Keratinocyte (primary cell): ENCODE results near the gene GDPD4. TPM values are rescaled to one million over a fixed set of nuclear protein-coding genes. Genes with fewer than 3 reads are reported as not detected.

ENCODE experiments used
- DNase-seq: peaks from one replicate; pipeline ENCODE4 v3.0.0-alpha.2; 2011; ENCODE audit warnings: low read depth, missing footprints, low spot score
- FAIRE-seq: peaks from 2 replicates; lab custom pipeline; 2011; peaks lifted over from hg19 to GRCh38; lab: Jason Lieb, UNC
- H2AFZ ChIP-seq: 2 replicates; pipeline ENCODE4 v1.6.0; 2012; ENCODE audit warnings: low read length, control low read depth, inconsistent platforms; ENCODE audit not compliant: control insufficient read depth
- H3K27ac ChIP-seq: 2 replicates; pipeline ENCODE4 v1.5.1; 2011; ENCODE audit warnings: low read length; ENCODE audit not compliant: control insufficient read depth, insufficient read depth
- H3K27me3 ChIP-seq: 3 replicates; pipeline ENCODE4 v1.6.0; 2011; ENCODE audit warnings: low read length; ENCODE audit not compliant: control insufficient read depth, insufficient read depth; ENCODE audit errors: extremely low read depth
- H3K36me3 ChIP-seq, 2 experiments: 2 replicates in 1 of 2; 3 replicates in 1 of 2; pipeline ENCODE4 v1.5.1; 2011; ENCODE audit warnings: low read length in 2 of 2, mild to moderate bottlenecking in 1 of 2; ENCODE audit not compliant: control insufficient read depth in 2 of 2, insufficient read depth in 2 of 2; ENCODE audit errors: extremely low read depth in 1 of 2
- H3K4me1 ChIP-seq: 3 replicates; pipeline ENCODE4 v1.5.1; 2011; ENCODE audit warnings: low read length; ENCODE audit not compliant: control insufficient read depth, insufficient read depth; ENCODE audit errors: extremely low read depth
- H3K4me2 ChIP-seq: 3 replicates; pipeline ENCODE4 v1.6.0; 2011; ENCODE audit warnings: low read depth, low read length; ENCODE audit not compliant: control insufficient read depth, insufficient read depth; ENCODE audit errors: extremely low read depth
- H3K4me3 ChIP-seq, 3 experiments: fragments of 200-600 bp in 1 of 3; sonication (generic) in 1 of 3; 2 replicates in 2 of 3; 3 replicates in 1 of 3; pipeline ENCODE4 v1.5.1; 2011 to 2016; ENCODE audit warnings: low read length in 3 of 3, mild to moderate bottlenecking in 3 of 3, control low read depth in 2 of 3, inconsistent platforms in 1 of 3, low read depth in 1 of 3, mixed read lengths in 1 of 3, mixed run types in 1 of 3, moderate library complexity in 1 of 3; ENCODE audit not compliant: control insufficient read depth in 2 of 3, insufficient read depth in 2 of 3; ENCODE audit errors: extremely low read depth in 1 of 3
- H3K79me2 ChIP-seq: 2 replicates; pipeline ENCODE4 v1.6.0; 2012; ENCODE audit warnings: low read length; ENCODE audit not compliant: control insufficient read depth, insufficient read depth
- H3K9ac ChIP-seq: 3 replicates; pipeline ENCODE4 v1.6.0; 2011; ENCODE audit warnings: low read length; ENCODE audit not compliant: control insufficient read depth, insufficient read depth; ENCODE audit errors: extremely low read depth
- H3K9me1 ChIP-seq: 3 replicates; pipeline ENCODE4 v1.6.0; 2011; ENCODE audit warnings: low read length; ENCODE audit not compliant: control insufficient read depth, insufficient read depth; ENCODE audit errors: extremely low read depth
- H3K9me3 ChIP-seq: 2 replicates; pipeline ENCODE4 v1.5.1; 2012; ENCODE audit warnings: low read depth, low read length; ENCODE audit not compliant: control insufficient read depth
- H4K20me1 ChIP-seq: 3 replicates; pipeline ENCODE4 v1.6.0; 2011; ENCODE audit warnings: low read length; ENCODE audit not compliant: control insufficient read depth, insufficient read depth; ENCODE audit errors: extremely low read depth
- EZH2 ChIP-seq: IDR thresholded peaks from one replicate; pipeline ENCODE4 v1.6.1; 2012; ENCODE audit warnings: inconsistent platforms, mild to moderate bottlenecking, low read length, moderate library complexity
- dilution Hi-C: fragments of 300-500 bp; cut with MboI; formaldehyde crosslinking; loops from one replicate; pipeline ENCODE4 v1.7.0; 2020; ENCODE audit warnings: low sequenced_read_pairs; ENCODE audit not compliant: extremely low pct_ligation_motif_present
- polyA plus RNA-seq, 5 experiments: library from polyadenylated mRNA; depleted of rRNA in 3 of 5; stranded (reverse) in 3 of 5; stranded (forward) in 1 of 5; unstranded in 1 of 5; fragments of >200 nt; gene quantifications; 1 replicate in 1 of 5; 2 replicates in 3 of 5; 3 replicates in 1 of 5; pipeline versions ENCODE4 v1.2.1 to v1.2.3, GENCODE V29; 2011 to 2012; ENCODE audit warnings: missing spikeins in 2 of 5, low read depth in 1 of 5, low replicate concordance in 1 of 5
- TF ChIP-seq, protein P1 (sequence below), 3 experiments: IDR thresholded peaks in 1 of 3; conservative IDR thresholded peaks in 1 of 3; optimal IDR thresholded peaks in 1 of 3; 2 replicates in 2 of 3; 3 replicates in 1 of 3; pipeline versions ENCODE3 to v1.5.1; 2011; ENCODE audit warnings: low read length in 3 of 3, mild to moderate bottlenecking in 3 of 3, moderate library complexity in 2 of 3, control low read depth in 1 of 3, inconsistent platforms in 1 of 3; ENCODE audit not compliant: insufficient read depth in 2 of 3; ENCODE audit errors: extremely low read depth in 1 of 3

The GDPD4 gene
- polyA plus RNA-seq, 1 donor (not counting 4 experiments of a cell fraction or from before 2014, with no cell fraction given): not detected

DNA sequence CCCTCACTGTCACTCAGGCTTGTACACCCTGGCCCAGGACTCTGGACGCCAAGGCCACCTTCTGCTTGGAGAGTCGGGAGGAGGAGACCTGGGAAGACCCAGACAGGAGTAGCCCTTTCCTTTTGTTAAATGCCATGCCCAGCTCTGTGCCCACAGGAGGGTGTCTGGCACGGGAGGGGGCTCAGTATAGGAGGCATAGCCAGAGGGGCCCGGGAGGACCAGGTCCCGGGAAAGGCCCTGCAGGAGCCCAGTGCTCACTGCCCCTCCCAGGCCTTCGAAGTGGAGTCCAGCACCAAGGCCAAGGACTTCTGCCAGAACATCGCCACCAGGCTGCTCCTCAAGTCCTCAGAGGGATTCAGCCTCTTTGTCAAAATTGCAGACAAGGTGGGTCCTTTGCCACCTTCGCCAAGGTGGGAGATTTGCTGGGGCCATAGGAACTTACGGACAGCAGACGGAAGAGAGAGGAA is 94.4 kb downstream of the GDPD4 start:
- Histone ChIP-seq H3K27me3 (no peaks in the 10 kb centered on the region), H3K9me3 (no peaks in the 10 kb centered on the region), H3K9ac (no peak overlapping the region), H3K36me3 (no peaks in the 10 kb centered on the region), H3K4me3 (no peak overlapping the region), H3K4me1 (no peaks in the 10 kb centered on the region), H3K4me2 (no peak overlapping the region), H4K20me1 (no peaks in the 10 kb centered on the region), H3K27ac (no peak overlapping the region), H3K9me1 (no peaks in the 10 kb centered on the region), H3K79me2 (no peaks in the 10 kb centered on the region), H2AFZ (no peak overlapping the region)
- no peak for TF ChIP-seq EZH2
- TF ChIP-seq, protein P1, sequence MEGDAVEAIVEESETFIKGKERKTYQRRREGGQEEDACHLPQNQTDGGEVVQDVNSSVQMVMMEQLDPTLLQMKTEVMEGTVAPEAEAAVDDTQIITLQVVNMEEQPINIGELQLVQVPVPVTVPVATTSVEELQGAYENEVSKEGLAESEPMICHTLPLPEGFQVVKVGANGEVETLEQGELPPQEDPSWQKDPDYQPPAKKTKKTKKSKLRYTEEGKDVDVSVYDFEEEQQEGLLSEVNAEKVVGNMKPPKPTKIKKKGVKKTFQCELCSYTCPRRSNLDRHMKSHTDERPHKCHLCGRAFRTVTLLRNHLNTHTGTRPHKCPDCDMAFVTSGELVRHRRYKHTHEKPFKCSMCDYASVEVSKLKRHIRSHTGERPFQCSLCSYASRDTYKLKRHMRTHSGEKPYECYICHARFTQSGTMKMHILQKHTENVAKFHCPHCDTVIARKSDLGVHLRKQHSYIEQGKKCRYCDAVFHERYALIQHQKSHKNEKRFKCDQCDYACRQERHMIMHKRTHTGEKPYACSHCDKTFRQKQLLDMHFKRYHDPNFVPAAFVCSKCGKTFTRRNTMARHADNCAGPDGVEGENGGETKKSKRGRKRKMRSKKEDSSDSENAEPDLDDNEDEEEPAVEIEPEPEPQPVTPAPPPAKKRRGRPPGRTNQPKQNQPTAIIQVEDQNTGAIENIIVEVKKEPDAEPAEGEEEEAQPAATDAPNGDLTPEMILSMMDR (optimal IDR thresholded peaks at IDR 0.05 in 1 of 3, IDR thresholded peaks at IDR 0.05 in 1 of 3, conservative IDR thresholded peaks at IDR 0.05 in 1 of 3; ENCODE audit: extremely low read depth in 1 of 3, insufficient read depth in 2 of 3, low read length in 3 of 3): no peak
- dilution Hi-C loops: no loop called here
- no peak for DNase-seq
- FAIRE-seq: no peak

DNA sequence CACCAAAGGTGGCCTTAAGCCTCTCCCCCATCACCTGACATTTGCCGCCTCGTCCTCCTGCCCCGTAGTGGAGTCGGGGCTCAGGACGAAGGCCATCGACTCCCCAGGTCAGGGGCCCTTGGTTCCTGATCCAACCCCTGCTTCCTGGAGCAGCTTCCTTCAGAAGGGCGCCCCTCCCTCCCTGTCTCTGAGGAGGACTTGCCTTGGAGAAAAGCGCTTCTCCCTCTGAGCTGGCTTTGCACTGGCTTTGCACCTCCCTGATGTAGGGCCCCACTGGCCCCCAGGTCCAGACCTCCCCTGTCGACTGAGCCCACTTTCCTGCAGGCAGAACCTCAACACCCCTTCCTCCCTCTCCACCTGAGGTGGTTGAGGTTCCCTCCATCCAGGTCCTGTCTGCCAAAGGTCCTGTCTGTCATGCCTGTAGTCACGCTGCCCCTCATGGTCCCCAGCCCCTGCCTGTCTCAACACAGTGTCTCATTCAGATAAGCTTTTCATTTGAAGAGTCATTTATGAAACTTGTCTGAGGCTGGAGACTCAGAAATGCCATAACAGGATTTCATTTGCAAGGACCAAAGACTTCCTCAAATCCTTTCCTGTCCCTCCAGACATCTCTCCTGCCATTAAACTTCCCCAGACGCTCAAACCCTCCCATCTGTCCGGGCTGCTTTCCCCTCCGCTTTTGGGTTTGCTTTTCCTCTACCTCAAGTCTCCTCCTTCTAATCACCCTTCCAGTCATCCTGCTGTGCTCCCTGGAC is 95.0 kb downstream of the GDPD4 start:
- H3K4me2 ChIP-seq: no peak overlapping the region
- H3K9me1 ChIP-seq: no peaks in the 10 kb centered on the region
- H3K27ac ChIP-seq: no peak overlapping the region
- H4K20me1 ChIP-seq: no peaks in the 10 kb centered on the region
- H3K9me3 ChIP-seq: no peaks in the 10 kb centered on the region
- H3K4me1 ChIP-seq: no peaks in the 10 kb centered on the region
- no peak overlapping the region for H3K9ac ChIP-seq
- no peak for FAIRE-seq
- no peaks in the 10 kb centered on the region for H3K36me3 ChIP-seq
- H2AFZ ChIP-seq: no peak overlapping the region
- no peaks in the 10 kb centered on the region for H3K79me2 ChIP-seq
- H3K4me3 ChIP-seq: no peak overlapping the region
- no peaks in the 10 kb centered on the region for H3K27me3 ChIP-seq
- no peak for TF ChIP-seq EZH2
- TF ChIP-seq, protein P1 (optimal IDR thresholded peaks at IDR 0.05 in 1 of 3, IDR thresholded peaks at IDR 0.05 in 1 of 3, conservative IDR thresholded peaks at IDR 0.05 in 1 of 3; ENCODE audit: extremely low read depth in 1 of 3, insufficient read depth in 2 of 3, low read length in 3 of 3): no peak
- no peak for DNase-seq
- dilution Hi-C loops: no loop called here
